A549 (cell line): ENCODE results near the gene WDFY2. TPM values are rescaled to one million over a fixed set of nuclear protein-coding genes. Genes with fewer than 3 reads are reported as not detected.

Experiments used
- ATAC-seq, 2 experiments: fragments of 200-7000 bp in 1 of 2; fragments of >200 bp in 1 of 2; cut with Nextera tagmentation in 1 of 2; cut with Tn5 transposase in 1 of 2; 3 replicates each; pipeline versions ENCODE4 v1.8.0 to v1.9.1; 2018 to 2020; ENCODE audit warnings: mild to moderate bottlenecking in 1 of 2, moderate library complexity in 1 of 2
- CTCF ChIA-PET: fragments of 300-600 bp; sonication (Branson Sonifier 250); formaldehyde crosslinking; extraction: SDS; loops from one replicate; lab custom pipeline; 2021; ENCODE audit warnings: antibody characterized with exemption, inconsistent platforms; lab: Yijun Ruan, JAX
- POLR2A ChIA-PET: fragments of 350-600 bp; formaldehyde crosslinking; extraction: SDS; loops from one replicate; lab custom pipeline; 2021; ENCODE audit warnings: antibody characterized with exemption, inconsistent platforms; lab: Yijun Ruan, JAX
- DNase-seq, 2 experiments: peaks; one replicate each; pipeline versions ENCODE4 v3.0.0 to v3.0.0-alpha.2; 2011 to 2016; ENCODE audit warnings: low read depth in 1 of 2, low spot score in 1 of 2
- FAIRE-seq: peaks from 2 replicates; lab custom pipeline; 2011; peaks lifted over from hg19 to GRCh38; lab: Jason Lieb, UNC
- H3K27ac ChIP-seq, 2 experiments: fragments of >200 bp; sonication (Bioruptor Twin); formaldehyde crosslinking; 3 replicates each; pipeline ENCODE4 v1.5.1; 2016 to 2017
- H3K4me1 ChIP-seq: fragments of >200 bp; sonication (Bioruptor Twin); formaldehyde crosslinking; 3 replicates; pipeline ENCODE4 v1.6.1; 2016
- H3K4me2 ChIP-seq: fragments of >200 bp; sonication (Bioruptor Twin); formaldehyde crosslinking; 3 replicates; pipeline ENCODE4 v1.6.1; 2016
- H3K4me3 ChIP-seq: fragments of >200 bp; sonication (Bioruptor Twin); formaldehyde crosslinking; 3 replicates; pipeline ENCODE4 v1.5.1; 2016
- H3K9me3 ChIP-seq: fragments of >200 bp; sonication (Bioruptor Twin); formaldehyde crosslinking; 3 replicates; pipeline ENCODE4 v1.6.1; 2016
- ATOH8 ChIP-seq: fragments of 250-450 bp; sonication (Bioruptor Pico); IDR thresholded peaks from 2 replicates; pipeline ENCODE4 v1.5.0; 2020; ENCODE audit warnings: low read depth, mild to moderate bottlenecking, moderate library complexity
- BCL3 ChIP-seq: fragments of >200 bp; sonication (Bioruptor Twin); formaldehyde crosslinking; IDR thresholded peaks from 3 replicates; pipeline ENCODE4 v1.6.1; 2016
- CEBPB ChIP-seq, 2 experiments: fragments of >200 bp in 1 of 2; sonication (Bioruptor Twin) in 1 of 2; formaldehyde crosslinking in 1 of 2; IDR thresholded peaks; 2 replicates each; pipeline ENCODE4 v1.6.1; 2012 to 2016
- CHD2 ChIP-seq: fragments of 150-350 bp; IDR thresholded peaks from 2 replicates; pipeline ENCODE4 v1.6.1; 2014; ENCODE audit warnings: low read length; ENCODE audit not compliant: partially characterized antibody
- CTCF ChIP-seq: fragments of >200 bp; sonication (Bioruptor Twin); formaldehyde crosslinking; IDR thresholded peaks from 3 replicates; pipeline ENCODE4 v1.5.1; 2016
- ELK1 ChIP-seq: fragments of 150-350 bp; IDR thresholded peaks from 2 replicates; pipeline ENCODE4 v1.6.1; 2014; ENCODE audit warnings: low read depth, mild to moderate bottlenecking, low read length
- FOSB ChIP-seq: fragments of 250-450 bp; sonication (Bioruptor Pico); IDR thresholded peaks from 2 replicates; pipeline ENCODE4 v1.5.0; 2020; ENCODE audit warnings: mild to moderate bottlenecking, moderate library complexity
- GATA3 ChIP-seq: IDR thresholded peaks from 2 replicates; pipeline ENCODE4 v1.6.1; 2012; ENCODE audit warnings: borderline replicate concordance
- HDAC2 ChIP-seq: fragments of 200-600 bp; sonication (generic); IDR thresholded peaks from 2 replicates; pipeline ENCODE4 v1.6.1; 2016
- HEYL ChIP-seq: fragments of 250-450 bp; sonication (Bioruptor Pico); IDR thresholded peaks from 2 replicates; pipeline ENCODE4 v1.8.0; 2021; ENCODE audit warnings: mild to moderate bottlenecking, moderate library complexity
- HOXB5 ChIP-seq: fragments of 250-450 bp; sonication (Bioruptor Pico); IDR thresholded peaks from 2 replicates; pipeline ENCODE4 v1.5.0; 2020; ENCODE audit warnings: mild to moderate bottlenecking, moderate library complexity
- JUNB ChIP-seq: fragments of >200 bp; sonication (Bioruptor Twin); formaldehyde crosslinking; IDR thresholded peaks from 2 replicates; pipeline ENCODE4 v1.6.1; 2016
- KDM5A ChIP-seq: fragments of 200-600 bp; sonication (generic); IDR thresholded peaks from 2 replicates; pipeline ENCODE4 v1.6.1; 2016; ENCODE audit warnings: antibody characterized with exemption, mild to moderate bottlenecking
- POLR2AphosphoS2 ChIP-seq: conservative IDR thresholded peaks from 2 replicates; pipeline ENCODE4 v1.6.1; 2012; ENCODE audit warnings: low read length, improper control_type of control experiment, inconsistent platforms
- RCOR1 ChIP-seq: fragments of 150-350 bp; IDR thresholded peaks from 2 replicates; pipeline ENCODE4 v1.6.1; 2014; ENCODE audit warnings: antibody characterized with exemption, low read length, low read depth
- RNF2 ChIP-seq: fragments of 200-600 bp; sonication (generic); IDR thresholded peaks from 2 replicates; pipeline ENCODE4 v1.6.1; 2016; ENCODE audit warnings: low read depth, mild to moderate bottlenecking, antibody characterized with exemption, moderate library complexity, borderline replicate concordance
- USF2 ChIP-seq: fragments of 450-650 bp; IDR thresholded peaks from 2 replicates; pipeline ENCODE4 v1.6.1; 2014; ENCODE audit warnings: antibody characterized with exemption
- WGBS: methylation state at CpG from one replicate; pipeline ENCODE4 v1.1.6; 2017; ENCODE audit errors: missing lambda C conversion rate; 5-methylcytosine and 5-hydroxymethylcytosine counted together
- polyA plus RNA-seq, 4 experiments: library from polyadenylated mRNA; depleted of rRNA in 3 of 4; stranded (reverse); fragments of >200 nt; fragmentation: RNase III in 1 of 4; extraction: RNeasy Plus Mini Kit Qiagen cat#74134 plus additional on column Dnase treatment in 1 of 4; gene quantifications; 2 replicates in 3 of 4; 3 replicates in 1 of 4; pipeline ENCODE4 v1.2.3, GENCODE V29; 2011 to 2017

WDFY2 gene
- polyA plus RNA-seq, 2 of the 4 experiments (the other 2 are of a cell fraction): 5.2 to 8.5 TPM

- no peak for TF ChIP-seq BCL3
- no peak for TF ChIP-seq USF2
Measured at GRCh38 chr13:51624695-51625345, 40.6 kb downstream of the WDFY2 start (continued).

- 90% methylated on average over 7 of the region's 7 CpGs for WGBS
- FAIRE-seq (no peak), ATAC-seq (no peak), DNase-seq (no peak)
- H3K27ac ChIP-seq: no peak overlapping the region
- H3K4me2 ChIP-seq: no peak overlapping the region
- no peak for TF ChIP-seq HDAC2
- no peak for TF ChIP-seq BCL3
- TF ChIP-seq RNF2: no peak
- no peak for TF ChIP-seq CTCF
- no peak for TF ChIP-seq CEBPB (IDR thresholded peaks at IDR 0.05)
- TF ChIP-seq KDM5A: no peak
- no peak for TF ChIP-seq RCOR1
- no peak for TF ChIP-seq HEYL
- TF ChIP-seq POLR2AphosphoS2: no peak
- no peak for TF ChIP-seq FOSB
- no peak for TF ChIP-seq ELK1
- no peak for TF ChIP-seq HOXB5
- no peak for TF ChIP-seq CHD2
- no peak for TF ChIP-seq ATOH8 (CRISPR knock-in tag)
- no peak for TF ChIP-seq GATA3
- no peak for TF ChIP-seq JUNB
- peaks cover 18% of the 10 kb centered on the region; the same call in 2 of the 3 replicates for H3K4me1 ChIP-seq
- POLR2A ChIA-PET: interaction anchor here (1.0 kb wide), 1 partner anchor 173 kb away, joined by 3 read pairs; no protein-coding TSS in a partner anchor
- no peak overlapping the region for H3K4me3 ChIP-seq
- CTCF ChIA-PET: no interaction called here
- no peaks in the 10 kb centered on the region for H3K9me3 ChIP-seq
Measured at GRCh38 chr13:51625555-51626345, 41.5 kb downstream of the WDFY2 start.
